ENCODE data around the gene CYP26B1. TPM values are rescaled to one million over a fixed set of nuclear protein-coding genes. Genes with fewer than 3 reads are reported as not detected.

Gene CYP26B1
- total RNA-seq, 2 donors from 2014 or later = 0.52 to 4.9 TPM

- WGBS, 2 donors = 81 to 85% methylated on average over 8 of the region's 8 CpGs
- no peaks in the 10 kb centered on the region for H3K36me3 ChIP-seq (replicated peaks in 1 of 2; ENCODE audit: insufficient read depth in 1 of 2, low read depth in 2 of 2)
- DNase-seq (no peak), ATAC-seq (no peak)
- H3K27ac ChIP-seq = no peak overlapping the region
- intact Hi-C loops (cut with DNase I) = no loop called here
- H3K27me3 ChIP-seq = no peaks in the 10 kb centered on the region
- H3K9me3 ChIP-seq = no peaks in the 10 kb centered on the region
- H3K4me1 ChIP-seq = no peaks in the 10 kb centered on the region
- no peak for TF ChIP-seq CTCF (IDR thresholded peaks at IDR 0.05)
- TF ChIP-seq POLR2A (IDR thresholded peaks at IDR 0.05) = no peak
- no peak overlapping the region for H3K4me3 ChIP-seq
Measured at GRCh38 chr2:72103690-72104089, 44.0 kb downstream of the CYP26B1 start.

- intact Hi-C loops (cut with DNase I) = no loop called here
- H3K27me3 ChIP-seq = no peaks in the 10 kb centered on the region
- WGBS, 2 donors = 42 to 60% methylated on average over 5 of the region's 5 CpGs
- ATAC-seq (no peak), DNase-seq (no peak)
- TF ChIP-seq CTCF (IDR thresholded peaks at IDR 0.05) = no peak
- no peak for TF ChIP-seq POLR2A (IDR thresholded peaks at IDR 0.05)
- no peak overlapping the region for H3K27ac ChIP-seq
- no peaks in the 10 kb centered on the region for H3K4me1 ChIP-seq
- H3K4me3 ChIP-seq = no peak overlapping the region
- no peaks in the 10 kb centered on the region for H3K9me3 ChIP-seq
- H3K36me3 ChIP-seq (replicated peaks in 1 of 2; ENCODE audit: insufficient read depth in 1 of 2, low read depth in 2 of 2) = no peaks in the 10 kb centered on the region
Measured at GRCh38 chr2:72103161-72103560, 44.5 kb downstream of the CYP26B1 start.

GRCh38 chr2:72098935-72099334 lies 48.7 kb downstream of the CYP26B1 start:
- no peak for TF ChIP-seq CTCF (IDR thresholded peaks at IDR 0.05)
- no peak for TF ChIP-seq POLR2A (IDR thresholded peaks at IDR 0.05)
- DNase-seq (no peak), ATAC-seq (no peak)
- Histone ChIP-seq H3K27me3 (no peaks in the 10 kb centered on the region), H3K4me1 (no peaks in the 10 kb centered on the region), H3K9me3 (no peaks in the 10 kb centered on the region), H3K27ac (no peak overlapping the region), H3K36me3 (replicated peaks in 1 of 2; ENCODE audit: insufficient read depth in 1 of 2, low read depth in 2 of 2) (no peaks in the 10 kb centered on the region), H3K4me3 (no peak overlapping the region)
- WGBS, 2 donors = 65 to 72% methylated on average over 6 of the region's 6 CpGs
- intact Hi-C loops (cut with DNase I) = no loop called here

- Histone ChIP-seq H3K36me3 (replicated peaks in 1 of 2; ENCODE audit: insufficient read depth in 1 of 2, low read depth in 2 of 2) (no peaks in the 10 kb centered on the region), H3K27ac (no peak overlapping the region), H3K4me3 (no peak overlapping the region), H3K9me3 (no peaks in the 10 kb centered on the region), H3K27me3 (no peaks in the 10 kb centered on the region), H3K4me1 (no peaks in the 10 kb centered on the region)
- 78 to 86% methylated on average over 8 of the region's 8 CpGs for WGBS, 2 donors
- intact Hi-C loops (cut with DNase I) = no loop called here
- ATAC-seq (no peak), DNase-seq (no peak)
- TF ChIP-seq POLR2A (IDR thresholded peaks at IDR 0.05) (no peak), CTCF (IDR thresholded peaks at IDR 0.05) (no peak)
Measured at GRCh38 chr2:72097276-72097675, 50.4 kb downstream of the CYP26B1 start.

GRCh38 chr2:72096181-72096580 lies 51.5 kb downstream of the CYP26B1 start:
- Histone ChIP-seq H3K36me3 (replicated peaks in 1 of 2; ENCODE audit: insufficient read depth in 1 of 2, low read depth in 2 of 2) (no peaks in the 10 kb centered on the region), H3K4me3 (no peak overlapping the region), H3K27ac (no peak overlapping the region), H3K4me1 (no peaks in the 10 kb centered on the region), H3K9me3 (no peaks in the 10 kb centered on the region), H3K27me3 (no peaks in the 10 kb centered on the region)
- no peak for TF ChIP-seq CTCF (IDR thresholded peaks at IDR 0.05)
- TF ChIP-seq POLR2A (IDR thresholded peaks at IDR 0.05) = no peak
- ATAC-seq (no peak), DNase-seq (no peak)
- 74 to 75% methylated on average over 4 of the region's 4 CpGs for WGBS, 2 donors
- intact Hi-C loops (cut with DNase I) = no loop called here

All from body of pancreas (tissue), 4 donors.